Astrocyte (in vitro differentiated cells and primary cell): ENCODE measurements around the gene HELT. TPM values are rescaled to one million over a fixed set of nuclear protein-coding genes. Genes with fewer than 3 reads are reported as not detected.

Experiments
- DNase-seq: peaks from one replicate; pipeline ENCODE4 v3.0.0-alpha.2; 2010; ENCODE audit warnings: low read depth
- FAIRE-seq: peaks from 2 replicates; lab custom pipeline; 2011; peaks lifted over from hg19 to GRCh38; lab: Jason Lieb, UNC
- H2AFZ ChIP-seq: 2 replicates; pipeline ENCODE4 v1.6.0; 2012; ENCODE audit warnings: low read depth, low read length, inconsistent platforms
- H3K27ac ChIP-seq: 2 replicates; pipeline ENCODE4 v1.5.1; 2011; ENCODE audit warnings: low read depth, low read length, inconsistent platforms
- H3K27me3 ChIP-seq: 2 replicates; pipeline ENCODE4 v1.6.0; 2011; ENCODE audit warnings: low read length, inconsistent platforms; ENCODE audit not compliant: insufficient read depth
- H3K36me3 ChIP-seq: 2 replicates; pipeline ENCODE4 v1.5.1; 2011; ENCODE audit warnings: low read length, inconsistent platforms; ENCODE audit not compliant: insufficient read depth
- H3K4me1 ChIP-seq: 2 replicates; pipeline ENCODE4 v1.5.1; 2011; ENCODE audit warnings: low read length, inconsistent platforms; ENCODE audit not compliant: insufficient read depth
- H3K4me2 ChIP-seq: 2 replicates; pipeline ENCODE4 v1.6.0; 2012; ENCODE audit warnings: low read length, inconsistent platforms
- H3K4me3 ChIP-seq: 2 replicates; pipeline ENCODE4 v1.5.1; 2011; ENCODE audit warnings: low read depth, mild to moderate bottlenecking, low read length, inconsistent platforms; ENCODE audit not compliant: insufficient read depth
- H3K79me2 ChIP-seq: 2 replicates; pipeline ENCODE4 v1.6.0; 2012; ENCODE audit warnings: mild to moderate bottlenecking, low read length, inconsistent platforms; ENCODE audit not compliant: insufficient read depth
- H3K9ac ChIP-seq: 2 replicates; pipeline ENCODE4 v1.6.0; 2012; ENCODE audit warnings: mild to moderate bottlenecking, low read length, inconsistent platforms
- H3K9me3 ChIP-seq: 2 replicates; pipeline ENCODE4 v1.5.1; 2012; ENCODE audit warnings: low read depth, mild to moderate bottlenecking, low read length, inconsistent platforms; ENCODE audit not compliant: insufficient read depth
- H4K20me1 ChIP-seq: 2 replicates; pipeline ENCODE4 v1.6.0; 2012; ENCODE audit warnings: low read length, inconsistent platforms; ENCODE audit not compliant: insufficient read depth
- H3K27ac Mint-ChIP-seq: one replicate; pipeline ENCODE4 v1.8.0; 2021; ENCODE audit warnings: mild to moderate bottlenecking, mixed read lengths; ENCODE audit not compliant: unreplicated experiment
- H3K27me3 Mint-ChIP-seq: one replicate; pipeline ENCODE4 v1.8.0; 2021; ENCODE audit warnings: low read depth, mixed read lengths; ENCODE audit not compliant: unreplicated experiment
- H3K36me3 Mint-ChIP-seq: one replicate; pipeline ENCODE4 v1.8.0; 2021; ENCODE audit warnings: low read depth, mixed read lengths; ENCODE audit not compliant: unreplicated experiment
- H3K4me1 Mint-ChIP-seq: one replicate; pipeline ENCODE4 v1.8.0; 2021; ENCODE audit warnings: low read depth, mixed read lengths; ENCODE audit not compliant: unreplicated experiment
- H3K4me3 Mint-ChIP-seq: one replicate; pipeline ENCODE4 v1.8.0; 2021; ENCODE audit warnings: mild to moderate bottlenecking, moderate library complexity, mixed read lengths; ENCODE audit not compliant: unreplicated experiment
- H3K9me3 Mint-ChIP-seq: one replicate; pipeline ENCODE4 v1.8.0; 2021; ENCODE audit warnings: mild to moderate bottlenecking, mixed read lengths; ENCODE audit not compliant: unreplicated experiment
- EZH2 ChIP-seq: IDR thresholded peaks from 2 replicates; pipeline ENCODE4 v1.6.1; 2012; ENCODE audit warnings: mild to moderate bottlenecking, low read length, inconsistent platforms; ENCODE audit not compliant: insufficient read depth
- total RNA-seq: library from RNA; stranded (reverse); gene quantifications from 2 replicates; pipeline ENCODE4 v1.2.1, GENCODE V29; 2021
- TF ChIP-seq, protein P1 (sequence below): IDR thresholded peaks from 2 replicates; pipeline ENCODE4 v1.5.1; 2011; ENCODE audit warnings: low read depth, mild to moderate bottlenecking, inconsistent platforms, low read length, moderate library complexity; ENCODE audit not compliant: insufficient read depth

HELT gene
- total RNA-seq, 1 donor from 2014 or later = not detected

DNA sequence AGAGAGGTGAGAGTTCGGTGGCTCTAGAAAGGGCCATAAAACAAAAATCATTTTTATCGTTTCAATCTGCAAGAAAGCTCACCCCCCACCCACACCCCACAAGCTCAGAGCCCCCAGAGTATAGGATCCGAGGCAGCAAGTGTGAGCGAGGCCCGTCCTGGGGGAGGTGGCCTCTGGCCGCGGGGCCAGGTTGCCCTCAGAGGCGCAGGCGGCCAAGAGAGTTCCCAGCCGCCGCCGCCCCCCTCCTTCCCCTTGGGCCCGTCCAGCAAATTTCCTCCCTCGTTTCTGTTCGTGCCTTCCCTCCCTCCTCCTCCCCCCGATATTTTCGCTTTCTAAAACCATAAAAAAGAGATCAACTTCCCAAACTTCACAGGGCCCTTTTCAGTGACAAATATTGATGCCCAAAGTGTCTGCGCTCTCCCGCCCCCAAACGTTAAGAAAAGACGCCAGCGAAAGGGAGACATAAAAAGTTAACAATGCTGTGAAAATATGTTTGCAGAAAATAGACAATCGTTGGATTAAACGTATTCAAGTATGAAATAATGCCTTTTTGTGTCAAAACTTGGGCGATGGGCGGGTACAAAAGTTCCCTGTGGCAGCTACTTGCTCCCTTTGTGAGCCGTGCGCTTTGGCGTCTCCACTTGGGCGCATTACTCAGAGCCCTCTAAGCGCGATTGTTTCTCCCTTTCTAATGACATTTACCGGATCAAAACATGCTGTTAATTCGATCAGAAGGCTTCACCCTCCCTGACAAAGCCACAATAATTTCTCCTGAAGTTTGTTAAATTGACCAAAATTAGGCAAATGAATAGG, 1.1 kb upstream of the HELT start:
- Mint-ChIP-seq H3K4me3 (no peak overlapping the region), H3K27ac (no peak overlapping the region), H3K9me3 (peaks cover 1% of the 10 kb centered on the region), H3K4me1 (peaks cover 3% of the 10 kb centered on the region), H3K36me3 (no peaks in the 10 kb centered on the region), H3K27me3 (peaks cover 86% of the 10 kb centered on the region)
- Histone ChIP-seq H3K4me2 (no peak overlapping the region), H3K36me3 (no peaks in the 10 kb centered on the region), H3K27ac (no peak overlapping the region), H3K79me2 (no peaks in the 10 kb centered on the region), H4K20me1 (no peaks in the 10 kb centered on the region), H3K4me1 (no peaks in the 10 kb centered on the region), H3K9ac (no peak overlapping the region), H3K4me3 (no peak overlapping the region), H2AFZ (no peak overlapping the region), H3K9me3 (no peaks in the 10 kb centered on the region), H3K27me3 (peaks cover 84% of the 10 kb centered on the region)
- DNase-seq (no peak), FAIRE-seq (no peak)
- TF ChIP-seq, protein P1, sequence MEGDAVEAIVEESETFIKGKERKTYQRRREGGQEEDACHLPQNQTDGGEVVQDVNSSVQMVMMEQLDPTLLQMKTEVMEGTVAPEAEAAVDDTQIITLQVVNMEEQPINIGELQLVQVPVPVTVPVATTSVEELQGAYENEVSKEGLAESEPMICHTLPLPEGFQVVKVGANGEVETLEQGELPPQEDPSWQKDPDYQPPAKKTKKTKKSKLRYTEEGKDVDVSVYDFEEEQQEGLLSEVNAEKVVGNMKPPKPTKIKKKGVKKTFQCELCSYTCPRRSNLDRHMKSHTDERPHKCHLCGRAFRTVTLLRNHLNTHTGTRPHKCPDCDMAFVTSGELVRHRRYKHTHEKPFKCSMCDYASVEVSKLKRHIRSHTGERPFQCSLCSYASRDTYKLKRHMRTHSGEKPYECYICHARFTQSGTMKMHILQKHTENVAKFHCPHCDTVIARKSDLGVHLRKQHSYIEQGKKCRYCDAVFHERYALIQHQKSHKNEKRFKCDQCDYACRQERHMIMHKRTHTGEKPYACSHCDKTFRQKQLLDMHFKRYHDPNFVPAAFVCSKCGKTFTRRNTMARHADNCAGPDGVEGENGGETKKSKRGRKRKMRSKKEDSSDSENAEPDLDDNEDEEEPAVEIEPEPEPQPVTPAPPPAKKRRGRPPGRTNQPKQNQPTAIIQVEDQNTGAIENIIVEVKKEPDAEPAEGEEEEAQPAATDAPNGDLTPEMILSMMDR = no peak
- TF ChIP-seq EZH2 = no peak

- Histone ChIP-seq H4K20me1 (no peaks in the 10 kb centered on the region), H3K9ac (no peak overlapping the region), H3K9me3 (no peaks in the 10 kb centered on the region), H3K36me3 (no peaks in the 10 kb centered on the region), H3K79me2 (no peaks in the 10 kb centered on the region), H3K27me3 (peaks cover 89% of the 10 kb centered on the region), H3K4me1 (no peaks in the 10 kb centered on the region), H3K4me3 (no peak overlapping the region), H2AFZ (no peak overlapping the region), H3K4me2 (no peak overlapping the region), H3K27ac (no peak overlapping the region)
- Mint-ChIP-seq H3K4me3 (no peak overlapping the region), H3K27ac (peak overlapping the region; percentile 69), H3K9me3 (peaks cover 1% of the 10 kb centered on the region), H3K27me3 (peaks cover 86% of the 10 kb centered on the region), H3K4me1 (peaks cover 3% of the 10 kb centered on the region), H3K36me3 (no peaks in the 10 kb centered on the region)
- no peak for FAIRE-seq
- no peak for DNase-seq
- TF ChIP-seq, protein P1 = no peak
- TF ChIP-seq EZH2 = peak; percentile 36
Observed at GRCh38 chr4:185018834-185019455, 655 bp downstream of the HELT start.
